Neural crest cell (in vitro differentiated cells): Measurements from ENCODE around the gene ZFYVE28. TPM values are rescaled to one million over a fixed set of nuclear protein-coding genes. Genes with fewer than 3 reads are reported as not detected.

Experiments
- DNase-seq: peaks from one replicate; pipeline ENCODE4 v3.0.0; 2021; ENCODE audit warnings: low read depth, mixed read lengths, low spot score
- H3K27ac Mint-ChIP-seq: one replicate; pipeline ENCODE4 v1.8.0; 2021; ENCODE audit warnings: mild to moderate bottlenecking, mixed read lengths; ENCODE audit not compliant: unreplicated experiment
- H3K27me3 Mint-ChIP-seq: 2 replicates; pipeline ENCODE4 v1.8.0; 2021; ENCODE audit warnings: low read depth, mild to moderate bottlenecking, mixed read lengths
- H3K36me3 Mint-ChIP-seq: 2 replicates; pipeline ENCODE4 v1.8.0; 2021; ENCODE audit warnings: low read depth, mild to moderate bottlenecking, mixed read lengths
- H3K4me1 Mint-ChIP-seq: 2 replicates; pipeline ENCODE4 v1.8.0; 2021; ENCODE audit warnings: mixed read lengths
- H3K4me3 Mint-ChIP-seq: one replicate; pipeline ENCODE4 v1.8.0; 2021; ENCODE audit warnings: mild to moderate bottlenecking, mixed read lengths
- H3K9me3 Mint-ChIP-seq: 2 replicates; pipeline ENCODE4 v1.8.0; 2021; ENCODE audit warnings: mixed read lengths
- total RNA-seq: library from RNA; stranded (reverse); gene quantifications from 2 replicates; pipeline ENCODE4 v1.2.1, GENCODE V29; 2021
- TF ChIP-seq, protein P1 (sequence below): fragments of 200-600 bp; sonication (generic); conservative IDR thresholded peaks from 2 replicates; pipeline ENCODE4 v1.5.0; 2021; ENCODE audit warnings: antibody characterized with exemption, mild to moderate bottlenecking

Gene ZFYVE28
- total RNA-seq, 1 donor from 2014 or later: 1.4 TPM

GRCh38 chr4:2257361-2258081, 160.9 kb downstream of the ZFYVE28 start:
- DNase-seq: no peak
- no peaks in the 10 kb centered on the region for H3K4me1 Mint-ChIP-seq
- H3K9me3 Mint-ChIP-seq: no peaks in the 10 kb centered on the region
- H3K4me3 Mint-ChIP-seq: peak overlapping the region; percentile 59
- no peaks in the 10 kb centered on the region for H3K27me3 Mint-ChIP-seq
- H3K36me3 Mint-ChIP-seq: no peaks in the 10 kb centered on the region
- TF ChIP-seq, protein P1, sequence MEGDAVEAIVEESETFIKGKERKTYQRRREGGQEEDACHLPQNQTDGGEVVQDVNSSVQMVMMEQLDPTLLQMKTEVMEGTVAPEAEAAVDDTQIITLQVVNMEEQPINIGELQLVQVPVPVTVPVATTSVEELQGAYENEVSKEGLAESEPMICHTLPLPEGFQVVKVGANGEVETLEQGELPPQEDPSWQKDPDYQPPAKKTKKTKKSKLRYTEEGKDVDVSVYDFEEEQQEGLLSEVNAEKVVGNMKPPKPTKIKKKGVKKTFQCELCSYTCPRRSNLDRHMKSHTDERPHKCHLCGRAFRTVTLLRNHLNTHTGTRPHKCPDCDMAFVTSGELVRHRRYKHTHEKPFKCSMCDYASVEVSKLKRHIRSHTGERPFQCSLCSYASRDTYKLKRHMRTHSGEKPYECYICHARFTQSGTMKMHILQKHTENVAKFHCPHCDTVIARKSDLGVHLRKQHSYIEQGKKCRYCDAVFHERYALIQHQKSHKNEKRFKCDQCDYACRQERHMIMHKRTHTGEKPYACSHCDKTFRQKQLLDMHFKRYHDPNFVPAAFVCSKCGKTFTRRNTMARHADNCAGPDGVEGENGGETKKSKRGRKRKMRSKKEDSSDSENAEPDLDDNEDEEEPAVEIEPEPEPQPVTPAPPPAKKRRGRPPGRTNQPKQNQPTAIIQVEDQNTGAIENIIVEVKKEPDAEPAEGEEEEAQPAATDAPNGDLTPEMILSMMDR: no peak
- H3K27ac Mint-ChIP-seq: peak overlapping the region; percentile 86

DNA sequence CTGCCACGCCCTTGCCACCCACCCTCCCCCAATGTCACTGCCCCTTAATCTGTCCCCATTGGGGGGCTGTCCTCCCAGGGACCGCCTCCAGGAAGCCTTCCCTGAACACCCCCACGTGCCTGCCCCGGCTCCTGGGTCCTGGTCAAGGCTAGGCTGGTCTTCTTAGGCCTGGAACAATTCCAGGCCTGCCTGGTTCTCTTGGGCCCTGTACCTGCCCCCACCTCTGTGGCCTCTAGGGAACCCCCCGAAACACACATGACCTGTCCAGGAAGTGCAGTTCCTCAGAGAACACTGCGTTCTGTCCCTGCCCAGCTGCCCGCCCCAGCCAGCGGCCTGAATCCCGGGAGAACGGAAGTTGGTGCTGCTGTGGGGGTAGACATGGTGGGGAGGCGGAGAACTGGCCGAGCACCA, 161.7 kb downstream of the ZFYVE28 start:
- Mint-ChIP-seq H3K4me3 (peak overlapping the region; percentile 59), H3K36me3 (no peaks in the 10 kb centered on the region), H3K9me3 (no peaks in the 10 kb centered on the region), H3K27ac (no peak overlapping the region), H3K4me1 (no peaks in the 10 kb centered on the region), H3K27me3 (no peaks in the 10 kb centered on the region)
- DNase-seq: no peak
- TF ChIP-seq, protein P1: no peak

- H3K9me3 Mint-ChIP-seq: no peaks in the 10 kb centered on the region
- H3K4me1 Mint-ChIP-seq: no peaks in the 10 kb centered on the region
- H3K36me3 Mint-ChIP-seq: no peaks in the 10 kb centered on the region
- no peak overlapping the region for H3K4me3 Mint-ChIP-seq
- H3K27ac Mint-ChIP-seq: no peak overlapping the region
- TF ChIP-seq, protein P1: no peak
- H3K27me3 Mint-ChIP-seq: no peaks in the 10 kb centered on the region
- DNase-seq: no peak
Measured at GRCh38 chr4:2256156-2256731, 162.2 kb downstream of the ZFYVE28 start.

DNA sequence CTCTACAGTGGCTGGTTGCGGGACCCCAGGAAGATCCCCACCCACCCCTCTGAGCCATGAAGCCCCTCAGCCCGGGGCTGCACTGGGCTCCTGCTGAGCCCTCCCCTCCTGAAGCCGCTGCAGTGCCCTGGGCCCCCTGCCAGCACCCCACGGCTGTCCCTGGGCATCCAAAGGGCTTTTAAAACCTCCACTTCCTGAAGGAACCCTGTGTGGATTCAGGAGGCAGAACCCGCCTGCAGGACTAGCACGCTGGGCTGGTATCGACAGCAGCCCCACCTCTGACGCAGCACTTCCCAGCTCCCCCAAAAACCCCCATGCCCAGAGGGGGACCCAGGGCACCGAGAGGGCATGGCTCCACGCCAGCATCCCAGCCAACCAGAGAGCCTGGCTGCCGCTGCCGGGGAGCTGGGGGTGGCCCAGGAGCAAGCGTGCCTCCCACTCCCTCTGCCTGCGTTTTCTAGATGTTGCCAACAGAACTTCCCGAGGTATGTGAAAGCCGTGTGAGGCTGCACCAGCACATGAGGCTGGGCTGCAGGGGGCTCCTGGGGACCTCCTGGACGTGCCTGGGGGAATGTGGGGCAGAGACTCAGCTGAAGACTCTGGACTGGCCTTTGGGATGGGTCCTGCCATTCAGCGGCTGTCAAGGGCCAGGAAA, 162.8 kb downstream of the ZFYVE28 start:
- H3K27ac Mint-ChIP-seq: no peak overlapping the region

GRCh38 chr4:2254665-2255500, 163.6 kb downstream of the ZFYVE28 start:
- H3K36me3 Mint-ChIP-seq: no peaks in the 10 kb centered on the region
- H3K27ac Mint-ChIP-seq: peak overlapping the region; percentile 27
- TF ChIP-seq, protein P1: no peak
- no peaks in the 10 kb centered on the region for H3K27me3 Mint-ChIP-seq
- H3K4me1 Mint-ChIP-seq: no peaks in the 10 kb centered on the region
- no peak for DNase-seq
- H3K4me3 Mint-ChIP-seq: peak overlapping the region; percentile 66
- no peaks in the 10 kb centered on the region for H3K9me3 Mint-ChIP-seq

More for the DNA sequence above, 162.8 kb downstream of the ZFYVE28 start:
- DNase-seq: no peak
- Mint-ChIP-seq H3K4me3 (no peak overlapping the region), H3K27me3 (no peaks in the 10 kb centered on the region), H3K36me3 (no peaks in the 10 kb centered on the region), H3K9me3 (no peaks in the 10 kb centered on the region), H3K4me1 (no peaks in the 10 kb centered on the region)
- TF ChIP-seq, protein P1: no peak
